DMS53 treated with DMSO at 0.1 percent for 48 hours (cell line): ENCODE measurements around the gene C4orf50.
"Not testable (repeated sequence)": the region's sequence is repeated elsewhere in the genome, so short reads cannot be mapped to it uniquely, and the experiment has no call there.

Source experiments
- DNase-seq: peaks from one replicate; lab custom pipeline; 2025; ENCODE audit not compliant: unreplicated experiment; lab: John Stamatoyannopoulos, UW

Gene C4orf50

DNA sequence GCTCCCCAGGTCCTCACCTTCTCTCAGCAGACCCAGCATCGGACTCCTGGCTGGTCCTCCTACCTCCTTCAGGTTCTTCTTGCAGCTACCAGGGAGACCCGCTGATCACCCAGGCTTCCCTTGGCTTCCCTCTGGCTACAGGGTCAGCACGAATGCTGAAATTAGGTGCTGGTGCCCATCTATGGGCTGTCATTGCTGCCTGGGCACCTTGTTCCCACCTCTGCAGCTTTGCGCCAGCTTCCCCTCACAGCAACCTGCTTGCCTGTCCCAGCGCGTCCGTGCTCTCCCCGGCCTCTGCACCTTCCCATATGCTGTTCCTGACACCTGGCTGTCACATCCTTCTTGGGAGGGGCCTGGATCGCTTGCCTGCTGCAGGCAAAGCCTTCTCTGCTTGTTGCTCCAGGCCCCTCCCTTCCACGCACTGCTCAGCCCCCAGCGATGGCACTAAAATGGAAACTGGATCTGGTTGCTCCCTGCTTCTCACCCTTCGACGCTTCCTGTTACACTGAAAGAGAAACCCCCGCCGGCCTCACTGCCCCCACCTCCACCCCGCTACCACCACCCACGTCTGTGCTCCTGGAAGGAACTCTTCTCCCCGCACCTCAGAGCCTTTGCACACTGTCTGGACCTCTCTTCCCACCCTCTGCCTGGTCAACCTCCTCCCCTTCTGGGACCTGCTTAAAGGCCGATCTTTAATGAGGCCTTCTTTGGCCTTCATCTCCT lies 22.2 kb downstream of the C4orf50 start:
- DNase-seq: no peak

DNA sequence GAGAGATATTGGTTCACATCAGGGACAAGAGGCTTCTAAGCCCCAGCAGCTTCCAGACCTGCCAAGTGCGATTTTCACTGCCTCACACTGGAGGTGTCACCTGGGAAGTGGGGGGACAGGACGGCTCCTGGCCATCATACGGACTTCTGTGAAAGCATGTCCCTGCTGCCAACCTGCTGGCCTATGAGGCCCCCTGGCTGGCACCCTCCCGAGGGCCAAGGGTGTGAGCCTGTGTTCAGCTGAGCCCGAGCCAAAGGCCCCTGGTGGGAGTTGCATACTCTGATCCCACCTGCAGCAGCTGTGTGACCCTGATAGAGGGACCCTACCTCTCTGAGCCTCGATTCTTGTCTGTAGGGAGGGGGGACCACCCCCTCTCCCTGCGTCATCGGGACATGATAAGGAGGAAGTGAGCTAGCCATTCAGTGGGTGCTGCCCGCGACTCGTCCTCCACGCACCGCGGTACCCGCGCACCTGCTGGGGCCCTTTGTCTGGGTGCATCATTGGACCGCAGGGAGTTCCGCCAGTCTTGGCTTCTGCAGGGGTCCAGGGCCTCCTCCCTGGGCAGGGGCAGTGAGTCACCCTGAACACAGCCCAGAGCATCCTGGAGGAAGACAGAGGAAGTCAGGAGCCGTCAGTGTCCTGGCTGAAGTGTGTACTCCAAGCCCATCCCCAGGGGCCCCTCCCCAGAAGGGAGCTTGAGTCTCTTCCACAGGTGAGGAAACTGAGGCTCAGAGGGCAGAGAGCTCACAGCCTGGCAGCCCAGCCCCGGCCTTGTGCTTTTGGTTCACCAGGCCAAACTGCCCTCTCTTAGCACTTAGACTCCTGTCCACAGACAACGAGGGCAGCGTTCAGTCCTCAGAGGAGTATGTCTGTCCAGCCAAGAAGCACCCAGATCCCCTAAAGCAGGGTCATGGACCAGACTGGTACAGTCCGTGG lies 24.1 kb downstream of the C4orf50 start:
- no peak for DNase-seq

DNA sequence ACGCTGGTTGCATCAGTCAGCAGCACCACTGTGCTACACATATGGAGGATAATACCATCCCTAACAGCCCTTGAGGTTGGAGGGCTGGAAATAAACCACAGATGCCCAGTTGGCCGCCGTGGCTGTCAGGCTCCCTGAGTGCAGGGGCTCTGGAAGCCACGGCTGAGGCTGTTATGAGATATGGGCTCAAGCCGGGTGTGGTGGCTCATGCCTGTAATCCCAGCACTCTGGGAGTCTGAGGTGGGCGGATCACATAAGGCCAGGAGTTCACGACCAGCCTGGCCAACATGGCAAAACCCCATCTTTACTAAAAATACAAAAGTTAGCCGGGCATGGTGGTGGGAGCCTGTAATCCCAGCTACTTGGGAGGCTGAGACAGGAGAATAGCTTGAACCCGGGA lies 24.9 kb downstream of the C4orf50 start:
- not testable (repeated sequence) for DNase-seq

DNA sequence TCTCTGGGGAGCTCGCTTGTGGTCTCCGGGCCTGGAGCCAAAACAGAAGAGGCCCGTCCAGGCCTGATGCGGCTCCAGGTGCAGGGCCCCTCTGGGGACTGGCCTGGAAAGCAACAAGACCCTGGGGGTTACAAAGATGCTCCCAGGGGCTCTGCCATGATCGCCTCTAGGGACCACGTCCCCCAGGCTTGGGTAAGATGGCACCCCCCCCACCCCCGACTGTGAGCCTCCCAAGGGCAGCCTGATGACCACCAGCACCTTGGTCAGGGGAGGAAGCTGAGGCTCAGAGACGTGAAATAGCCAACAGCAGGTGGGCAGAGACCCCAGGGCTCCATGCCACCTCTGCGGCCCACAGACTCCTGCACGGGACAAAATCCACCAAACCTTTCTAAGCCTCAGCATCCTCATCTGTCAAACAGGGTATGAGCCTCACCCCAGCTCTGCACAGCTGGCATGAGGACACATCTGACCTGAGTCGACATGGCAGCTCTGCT lies 25.4 kb downstream of the C4orf50 start:
- no peak for DNase-seq

DNA sequence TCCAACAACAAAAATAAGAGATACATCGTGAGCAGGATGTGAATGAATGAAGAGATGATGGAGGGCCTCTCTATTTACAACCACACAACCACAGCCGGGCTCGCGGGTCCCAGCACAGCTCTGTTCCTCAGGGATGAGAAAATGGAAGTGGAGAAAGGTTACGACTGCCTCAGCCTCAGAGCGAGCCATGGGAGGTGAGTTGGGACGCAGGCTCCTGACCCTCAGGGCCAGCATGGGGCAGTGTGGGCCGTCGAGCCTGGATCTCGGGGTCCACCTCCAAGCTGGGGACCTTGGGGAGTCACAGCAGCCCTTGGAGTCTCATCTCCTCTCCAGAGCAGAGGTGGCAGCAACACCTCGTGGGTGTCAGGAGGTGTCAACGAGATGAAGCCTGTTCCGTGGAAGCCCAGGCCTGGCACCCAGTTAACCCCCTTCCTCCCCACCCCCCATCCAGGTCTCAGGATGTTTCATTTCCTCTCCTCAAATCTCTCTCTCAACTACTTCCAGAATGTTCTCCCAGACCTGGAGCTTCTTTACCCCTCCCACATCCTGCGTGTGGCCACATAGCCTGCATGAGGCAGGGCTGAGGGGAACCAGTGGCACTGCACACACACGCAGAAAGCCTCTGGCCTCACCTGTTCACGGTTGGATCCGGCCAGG lies 25.9 kb downstream of the C4orf50 start:
- no peak for DNase-seq

DNA sequence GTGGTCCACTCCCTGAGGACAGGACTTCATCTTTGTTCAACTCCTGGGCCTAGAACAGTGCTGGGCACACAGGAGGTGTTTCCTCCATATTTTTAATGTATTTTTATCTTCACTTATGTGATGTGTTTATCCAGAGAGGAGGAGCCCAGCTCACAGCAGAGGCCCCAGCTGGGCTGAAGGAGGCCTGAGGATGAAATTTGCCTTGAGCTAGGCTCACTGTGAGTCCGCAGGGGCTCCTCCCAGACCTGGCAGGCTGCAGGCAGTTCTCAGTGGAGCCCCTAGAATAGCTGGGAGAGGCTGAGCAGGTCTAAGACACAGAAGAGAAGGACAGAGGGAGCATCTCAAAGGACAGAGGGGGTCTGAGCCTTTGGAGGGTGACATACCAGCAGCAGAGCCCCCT lies 26.8 kb downstream of the C4orf50 start:
- DNase-seq: no peak

DNA sequence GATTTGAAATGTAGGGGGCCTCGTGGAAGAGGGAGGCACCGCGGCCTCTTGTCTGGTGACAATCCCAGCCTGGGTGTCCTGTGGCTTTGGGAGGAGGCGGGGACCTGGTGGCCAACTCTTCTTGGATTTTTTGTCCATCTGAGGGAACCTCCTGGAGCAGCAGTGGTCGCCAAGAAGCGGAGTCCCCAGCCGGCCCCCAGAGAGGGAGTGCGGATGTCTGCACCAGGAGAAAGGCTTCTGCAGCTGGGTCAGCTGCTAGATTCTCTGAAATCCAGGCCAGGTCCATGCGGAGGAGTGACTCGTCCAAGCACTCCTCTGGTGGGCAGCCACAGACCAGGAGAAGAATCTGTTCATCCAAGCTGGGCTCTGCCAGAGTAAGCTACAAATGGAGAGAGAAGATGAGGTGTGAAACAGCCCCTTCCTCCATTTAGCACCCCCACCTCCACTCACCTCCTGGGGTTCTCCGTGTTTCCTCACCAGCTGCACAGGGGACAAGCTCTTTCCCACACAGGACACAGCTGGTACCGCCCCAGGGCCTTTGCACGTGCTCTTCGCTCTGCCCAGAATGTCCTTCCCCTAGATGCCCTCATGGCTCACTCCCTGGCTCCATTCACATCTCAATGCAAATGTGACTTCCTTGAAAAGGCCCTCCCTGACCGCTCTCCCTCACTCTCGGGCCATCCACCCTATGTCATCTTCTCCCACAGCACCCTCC lies 27.6 kb downstream of the C4orf50 start:
- no peak for DNase-seq

DNA sequence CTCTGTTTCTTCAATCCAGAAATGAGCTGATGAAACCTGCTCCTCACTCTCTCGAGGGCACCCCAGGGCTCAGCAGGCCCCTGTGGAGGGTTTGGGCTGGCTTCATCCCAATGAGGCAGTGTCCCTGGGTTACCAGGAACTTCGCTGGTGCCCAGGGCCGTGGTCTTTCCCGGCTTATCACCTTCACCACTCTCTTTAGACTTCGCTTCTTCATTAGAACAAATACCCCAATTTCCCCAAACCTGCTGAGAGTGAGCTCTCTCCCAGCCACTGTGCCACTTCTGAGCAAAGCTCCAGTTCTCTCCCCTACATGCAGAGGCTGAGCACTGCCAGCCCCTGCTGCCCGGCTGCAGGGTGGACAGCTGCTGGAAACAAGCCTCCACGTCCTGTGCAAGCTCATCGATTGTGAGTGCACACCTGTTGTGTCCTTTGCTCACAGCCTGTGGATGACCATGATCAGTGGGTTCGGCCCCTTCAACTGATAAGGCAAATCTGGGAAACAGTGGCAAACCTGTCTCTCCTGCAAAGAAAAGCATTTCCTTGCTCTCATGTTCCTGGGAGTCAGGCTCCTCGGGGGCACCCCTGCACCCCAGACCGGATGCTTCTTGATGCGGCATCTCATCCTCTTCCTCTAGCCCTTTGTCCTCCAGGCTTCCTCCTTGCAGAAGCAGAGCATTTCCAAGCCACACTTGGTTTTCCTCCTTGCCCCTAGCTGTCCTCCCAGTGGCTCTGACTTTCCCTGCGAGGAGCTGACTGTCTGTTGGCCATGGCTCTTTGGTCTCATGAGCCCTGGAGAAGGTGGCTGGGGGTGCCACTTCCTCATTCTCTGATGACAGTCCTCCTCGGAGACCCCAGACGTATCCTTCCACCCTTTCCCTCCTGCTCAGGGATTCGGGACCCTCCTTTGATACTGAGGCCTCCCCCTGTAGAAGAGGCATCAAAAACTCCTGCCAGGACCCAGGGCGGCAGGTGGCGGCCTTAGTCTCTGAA lies 28.7 kb downstream of the C4orf50 start:
- DNase-seq: no peak

DNA sequence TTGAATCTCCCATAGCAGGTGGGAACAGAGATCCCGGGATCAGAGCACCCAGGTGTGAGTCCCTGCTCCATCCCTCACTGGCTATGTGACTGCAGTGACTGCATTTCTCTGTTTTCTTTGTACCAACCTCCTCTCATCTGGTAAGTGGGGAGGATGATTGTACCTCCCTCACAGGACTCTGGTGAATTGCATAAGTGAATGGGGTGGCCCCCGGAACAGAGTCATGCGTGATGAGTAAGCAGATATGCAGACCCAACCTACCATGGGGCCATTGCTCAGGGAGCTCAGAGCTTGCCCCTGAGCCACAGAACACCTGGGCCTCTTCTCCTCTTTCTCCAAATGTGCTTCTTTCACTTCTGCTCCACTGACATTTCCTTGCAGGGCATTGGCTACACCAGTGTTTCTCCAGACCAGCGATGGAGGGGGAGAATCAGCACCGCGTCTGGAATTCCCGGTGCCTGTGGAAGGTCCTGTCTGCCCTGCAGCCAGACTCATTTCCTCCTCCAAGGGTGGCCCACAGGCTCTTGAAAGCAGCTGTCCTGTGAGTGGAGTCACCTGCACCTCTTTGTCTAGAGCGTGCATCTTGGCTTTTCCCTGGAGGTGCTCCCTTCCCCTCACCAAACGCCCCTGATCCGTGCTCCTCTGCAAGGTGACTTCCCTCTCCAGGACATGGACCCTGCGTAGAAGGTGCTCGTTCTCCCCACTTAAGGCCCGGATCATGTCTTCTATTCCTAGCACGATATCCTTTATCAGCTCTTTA lies 30.0 kb downstream of the C4orf50 start:
- no peak for DNase-seq

DNA sequence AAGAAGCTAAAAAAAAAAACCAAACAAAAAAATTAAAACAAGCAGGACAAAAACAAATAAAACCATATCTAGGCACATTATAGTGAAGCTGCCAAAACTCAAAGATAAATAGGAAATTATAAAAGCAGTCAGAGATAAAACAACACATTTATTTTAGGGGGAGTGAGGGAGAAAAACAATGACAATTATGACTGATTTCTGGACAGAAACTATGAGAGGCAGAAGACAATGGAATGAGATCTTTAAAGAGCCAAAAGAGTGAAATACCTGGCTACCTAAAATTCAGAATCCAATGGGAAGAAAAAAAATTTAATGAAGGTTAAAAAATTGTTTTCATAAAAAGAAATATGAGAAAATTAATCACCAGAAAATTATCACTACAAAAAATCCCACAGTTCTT lies 33.4 kb downstream of the C4orf50 start:
- no peak for DNase-seq

DNA sequence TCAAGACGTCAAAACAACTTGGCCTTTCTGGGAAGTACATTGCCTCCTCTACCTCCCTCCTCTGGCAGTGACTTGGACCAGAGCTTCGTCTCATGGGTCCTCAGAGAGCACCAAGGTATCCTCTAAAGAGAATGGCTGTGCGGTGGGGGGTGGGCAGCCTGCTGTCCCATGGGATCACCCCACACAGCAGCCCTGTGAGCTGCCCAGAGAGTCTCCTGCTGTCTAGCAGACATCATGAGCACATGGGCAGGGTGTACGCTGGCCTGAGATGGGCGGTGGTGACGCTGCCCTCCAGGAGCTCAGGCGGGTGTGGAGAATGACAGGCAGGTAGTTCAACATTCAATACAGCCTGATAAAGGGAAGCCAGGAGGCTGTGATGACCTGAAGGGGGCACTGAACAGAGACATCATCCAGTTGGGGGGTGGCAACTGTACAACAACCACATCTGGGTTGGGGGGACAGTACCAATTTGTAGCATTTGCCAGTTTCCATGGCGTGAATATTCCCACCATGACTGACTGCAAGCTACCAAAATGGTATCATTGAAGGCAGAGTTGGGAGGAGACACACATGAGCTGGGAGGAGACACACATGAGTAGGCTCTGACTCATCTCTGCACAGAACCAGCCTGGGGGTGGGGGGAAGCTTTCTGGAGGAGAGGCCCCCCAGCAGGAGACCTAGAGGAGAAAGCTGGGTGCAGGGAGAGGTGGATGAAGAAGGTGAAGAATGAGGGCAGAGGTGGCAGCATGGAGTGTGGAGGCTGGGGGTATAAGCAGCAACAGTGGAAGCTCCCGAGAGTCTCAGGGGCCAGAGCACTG lies 35.9 kb downstream of the C4orf50 start:
- no peak for DNase-seq

DNA sequence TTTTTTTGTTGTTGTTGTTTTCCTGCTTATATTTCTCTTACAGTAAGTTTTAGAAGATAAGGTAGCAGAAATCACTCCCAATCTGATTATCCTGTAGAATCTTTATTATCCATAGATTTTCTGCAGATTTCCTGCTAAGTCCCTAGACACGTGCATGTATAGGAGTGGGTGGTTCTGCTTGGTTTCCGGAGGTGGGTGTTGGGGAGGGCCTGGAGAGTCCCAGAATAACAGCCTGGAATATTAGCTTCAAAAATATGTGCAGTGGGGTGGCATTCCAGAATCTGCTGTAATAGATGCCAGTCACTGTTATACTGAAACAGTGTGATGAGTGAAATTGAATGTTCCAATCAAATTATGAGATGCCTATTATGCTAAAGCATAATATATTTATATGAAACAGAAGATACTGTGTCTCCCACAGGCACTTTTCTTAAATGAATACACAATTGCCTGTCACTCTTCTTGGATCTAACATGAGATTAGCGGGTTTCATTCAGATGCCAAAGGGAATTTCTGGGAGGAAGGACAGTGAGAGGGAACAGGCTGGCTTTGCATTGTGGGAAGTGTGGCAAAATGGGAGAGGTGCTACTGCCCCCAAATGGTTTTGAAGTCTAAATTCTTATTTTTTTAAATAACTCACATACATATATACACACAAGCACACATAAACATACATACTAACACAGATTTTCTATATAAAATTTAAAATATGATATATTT lies 37.6 kb downstream of the C4orf50 start:
- DNase-seq: no peak

DNA sequence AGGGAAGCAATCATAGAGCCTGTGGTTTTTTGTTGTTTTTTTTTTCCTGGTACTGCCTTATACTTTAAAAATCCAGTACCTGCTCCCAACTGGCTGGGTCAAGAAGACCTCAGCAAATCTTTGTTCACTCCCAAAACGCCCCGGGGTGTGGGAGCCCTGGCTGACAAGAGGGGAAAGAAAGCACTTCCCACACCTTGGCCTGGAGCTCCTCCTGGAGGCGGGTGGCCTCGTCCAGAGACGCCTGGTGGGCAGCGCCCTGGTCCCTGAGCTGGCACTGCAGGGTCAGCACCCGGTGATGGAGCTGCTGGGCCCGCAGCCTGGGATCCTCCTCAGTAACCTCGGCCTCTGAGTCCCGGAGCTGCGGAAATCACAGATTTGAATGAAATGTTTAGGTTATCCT lies 38.2 kb downstream of the C4orf50 start:
- peak; percentile 54 for DNase-seq

DNA sequence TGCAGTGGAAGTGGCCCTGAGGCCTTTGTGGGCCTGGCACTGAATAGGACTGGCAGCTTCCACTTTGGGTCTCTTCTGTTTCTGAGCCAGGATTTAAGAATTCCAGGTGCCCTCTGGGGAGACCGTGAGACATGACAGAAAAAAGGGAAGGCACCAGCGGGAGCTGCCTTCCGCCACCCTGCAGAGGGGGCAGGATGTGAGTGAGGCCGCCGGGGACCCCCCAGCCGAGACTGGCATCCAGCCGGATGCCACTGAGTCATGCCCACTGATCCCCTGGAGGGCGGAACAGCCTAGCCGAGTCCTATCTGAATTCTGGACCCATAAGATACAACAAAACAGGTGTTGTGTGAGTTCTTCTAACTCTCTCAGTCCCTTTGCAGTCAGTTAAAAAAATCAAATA lies 41.3 kb downstream of the C4orf50 start:
- DNase-seq: no peak

DNA sequence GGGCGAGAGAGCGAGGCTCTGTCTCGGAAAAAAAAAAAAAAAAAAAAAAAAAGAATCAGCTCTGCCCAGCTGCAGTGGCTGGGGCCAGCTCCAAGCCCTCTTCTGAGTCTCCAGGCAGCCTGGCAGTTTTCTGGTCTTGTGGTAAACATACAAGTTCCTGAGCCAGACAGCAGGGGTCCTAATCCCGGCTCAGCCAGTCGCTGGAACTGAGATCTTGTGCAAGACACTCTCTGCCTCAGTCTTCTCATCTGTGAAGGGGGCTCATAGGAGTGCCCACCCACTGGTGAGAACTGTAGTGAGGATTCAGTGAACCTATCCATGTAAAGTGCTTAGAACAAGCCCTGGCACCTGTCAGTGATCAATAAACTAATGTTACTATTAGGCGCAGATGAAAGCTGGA lies 41.8 kb downstream of the C4orf50 start:
- no peak for DNase-seq

DNA sequence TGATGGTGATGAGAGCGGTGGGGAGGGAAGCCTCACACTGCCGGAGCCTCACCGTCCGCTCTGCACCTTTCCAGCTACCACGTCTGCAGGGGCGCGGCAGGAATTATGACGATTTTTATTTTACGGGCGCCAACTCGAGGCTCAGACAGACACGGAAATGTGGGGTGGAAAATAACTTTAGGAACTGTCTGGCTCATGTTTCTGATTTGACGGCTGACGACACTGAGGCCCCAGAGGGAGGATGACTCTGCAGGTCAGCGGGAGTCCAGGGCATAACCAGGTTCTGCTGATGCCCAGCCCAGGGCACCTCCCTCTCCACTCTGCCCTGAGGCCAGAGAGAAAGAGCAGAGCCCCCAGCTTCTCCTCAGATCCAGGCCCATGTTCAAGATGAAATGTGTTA lies 43.9 kb downstream of the C4orf50 start:
- no peak for DNase-seq

DNA sequence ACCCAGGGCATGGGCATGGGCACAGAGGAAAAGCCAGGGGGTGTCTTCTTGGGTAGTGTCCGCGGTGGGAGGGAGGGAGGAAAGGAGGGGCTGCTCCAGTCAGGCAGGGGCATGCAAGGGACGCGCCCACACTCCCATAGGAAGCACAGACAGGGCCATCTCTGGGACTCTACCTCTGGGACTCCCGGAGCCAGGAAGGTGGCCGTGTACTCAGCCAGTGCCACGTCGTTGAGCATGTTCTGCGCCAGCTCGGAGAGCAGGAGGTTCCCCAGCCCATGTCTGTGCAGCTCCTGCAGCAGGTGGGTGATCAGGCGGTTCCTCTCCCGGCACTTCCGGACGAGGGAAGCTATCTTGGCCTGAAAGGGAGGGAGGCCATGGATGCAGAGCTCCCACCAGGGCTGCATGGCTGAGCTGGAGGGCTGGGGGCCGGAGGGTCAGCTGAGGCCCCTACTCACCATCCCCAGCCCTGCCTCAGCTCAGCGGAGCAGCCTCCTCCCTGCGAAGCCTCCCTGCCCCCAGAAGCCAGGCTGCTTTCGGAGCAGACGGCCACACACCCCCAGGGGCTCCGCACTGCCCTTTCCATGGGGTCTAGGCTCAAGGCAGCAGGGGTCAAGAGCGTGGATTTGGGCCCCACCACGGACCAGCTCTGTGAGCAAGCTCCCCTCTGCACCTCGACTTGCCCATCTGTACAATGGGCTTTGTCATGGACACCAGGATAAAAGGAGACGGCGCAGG lies 44.6 kb downstream of the C4orf50 start:
- no peak for DNase-seq
